Left colon (tissue), 2 donors: Measurements from ENCODE around the gene CRYBA2. TPM values are rescaled to one million over a fixed set of nuclear protein-coding genes. Genes with fewer than 3 reads are reported as not detected.
A peak's percentile ranks its signal among the peaks of the same experiment; 100 is the strongest.

ENCODE experiments used
- ATAC-seq: fragments of 200-7000 bp; cut with Tn5 transposase; one replicate; pipeline ENCODE4 v1.9.1; 2020; ENCODE audit warnings: mild to moderate bottlenecking, moderate library complexity
- DNase-seq, 2 donors: peaks; one replicate each; pipeline ENCODE4 v3.0.0-alpha.2; 2020
- intact Hi-C, 2 donors: fragments of 100-400 bp; cut with DNase I in 1 of 2; cut with micrococcal nuclease in 1 of 2; formaldehyde crosslinking; loops; one replicate each; pipeline versions ENCODE4 v1.11.2 to v1.14.0; 2022; cut with DNase I, micrococcal nuclease
- total RNA-seq, 2 donors: library from RNA; stranded (reverse); fragmentation: NEBNext Ultra II Directional; extraction: Animal tissue kit (Norgen Biotek cat#: 25700); gene quantifications; one replicate each; pipeline ENCODE4 v1.2.1, GENCODE V29; 2021
- donor health status: DM: no; HTN: no; CAD: no.
- donor health status: DM: yes; HTN: yes; CAD: no.

The CRYBA2 gene
- total RNA-seq, 2 donors from 2014 or later, result 4.1 to 6.9 TPM

DNA sequence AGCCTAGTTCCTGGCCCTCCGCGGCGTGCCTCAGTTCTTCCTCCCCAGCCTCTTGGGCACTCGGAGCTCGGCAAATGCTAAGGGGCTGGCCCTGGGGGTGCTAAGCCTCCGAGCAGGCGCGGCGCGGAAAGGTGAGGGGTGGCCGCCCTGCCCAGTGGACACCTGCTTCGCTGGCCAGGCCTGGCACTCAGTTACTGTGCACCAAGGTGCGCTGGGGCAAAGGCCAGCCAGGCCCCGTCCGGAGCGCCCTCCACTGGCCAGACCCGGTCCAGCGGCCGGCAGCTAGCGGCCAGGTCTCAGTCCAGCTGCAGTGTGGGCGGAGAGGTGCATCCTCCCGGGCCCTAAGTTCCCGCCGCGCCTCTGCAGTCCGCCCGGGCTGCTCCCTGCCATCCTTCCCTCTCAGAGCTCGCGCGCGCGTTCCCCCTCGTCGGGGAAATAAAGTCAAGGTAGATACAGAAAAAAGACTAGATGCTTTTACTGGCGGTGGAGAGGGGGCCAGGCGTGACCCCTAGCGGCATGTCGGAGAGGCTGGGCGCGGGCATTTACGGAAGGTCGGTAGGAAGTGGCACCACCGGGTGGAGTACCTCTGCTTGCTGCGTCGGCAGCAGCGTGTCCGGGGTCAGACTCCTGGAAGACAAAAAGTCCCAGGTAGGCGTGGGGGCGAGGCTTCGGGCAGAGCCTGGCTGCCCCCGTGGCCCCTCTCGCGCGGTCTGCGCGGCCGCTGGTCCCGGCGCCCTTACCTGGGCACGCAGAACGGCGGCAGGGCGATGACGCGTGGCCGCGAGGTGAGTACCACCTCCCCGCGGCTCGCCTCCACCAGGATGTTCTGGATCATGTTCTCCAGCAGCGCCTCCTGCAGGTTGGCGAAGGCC is 9.4 kb upstream of the CRYBA2 start:
- ATAC-seq (peak; percentile 65), DNase-seq (peak; percentile 80 to 90)
- intact Hi-C loops, result no loop called here

- intact Hi-C loops, result no loop called here
- ATAC-seq (peak; percentile 77), DNase-seq (peak; percentile 93 to 94)
Measured at GRCh38 chr2:219001577-219002394, 8.6 kb upstream of the CRYBA2 start.

DNA sequence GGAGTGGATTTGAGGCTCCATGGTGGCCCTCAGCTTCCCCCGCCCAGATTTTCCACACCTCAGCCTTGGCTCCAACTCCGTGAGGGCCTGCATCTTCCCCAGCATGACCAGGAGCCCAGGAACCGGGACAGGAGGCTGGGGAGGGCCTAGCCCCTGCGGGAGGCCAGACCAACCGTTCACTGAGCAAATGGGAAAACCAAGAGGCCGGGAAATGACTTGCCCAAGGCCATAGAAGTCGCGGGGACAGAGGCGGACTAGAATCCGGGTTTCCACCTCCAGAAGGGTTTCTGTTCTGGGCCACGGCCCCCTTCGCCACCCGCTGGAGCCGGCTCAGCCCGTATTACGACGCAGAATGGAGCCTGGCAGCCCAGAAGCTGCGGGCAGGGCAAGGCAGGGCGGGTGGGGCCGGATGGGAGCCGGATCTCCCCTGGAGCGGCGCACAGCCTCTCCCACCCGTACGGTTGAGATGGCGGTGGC is 7.9 kb upstream of the CRYBA2 start:
- intact Hi-C loops, result no loop called here
- ATAC-seq (peak; percentile 19), DNase-seq (no peak)

DNA sequence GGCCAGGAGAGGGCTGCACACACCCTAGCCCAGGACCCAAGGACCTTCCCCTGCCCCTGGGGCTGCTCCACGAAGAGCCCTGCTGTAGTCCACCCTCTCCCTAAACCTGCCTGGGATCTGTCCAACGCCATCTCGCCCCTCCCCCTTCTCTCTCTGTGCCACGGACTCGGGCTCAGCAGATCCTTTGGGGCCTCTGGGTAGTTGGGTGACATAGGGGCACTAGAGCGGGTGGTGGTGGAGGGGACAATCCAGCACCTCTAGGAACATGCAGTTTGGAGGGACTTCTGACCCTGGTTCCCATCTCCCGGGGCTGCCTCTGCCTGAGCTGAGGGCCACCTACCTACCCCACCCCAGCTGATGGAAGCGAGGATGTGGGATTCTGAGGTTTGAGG is 7.3 kb upstream of the CRYBA2 start:
- DNase-seq, result peak in 1 of 2 donors; percentile 43
- intact Hi-C loops, result no loop called here
- no peak for ATAC-seq

GRCh38 chr2:218999881-219000568 is 6.8 kb upstream of the CRYBA2 start:
- no peak for ATAC-seq
- intact Hi-C loops, result no loop called here
- peak in 1 of 2 donors; percentile 42 for DNase-seq

DNA sequence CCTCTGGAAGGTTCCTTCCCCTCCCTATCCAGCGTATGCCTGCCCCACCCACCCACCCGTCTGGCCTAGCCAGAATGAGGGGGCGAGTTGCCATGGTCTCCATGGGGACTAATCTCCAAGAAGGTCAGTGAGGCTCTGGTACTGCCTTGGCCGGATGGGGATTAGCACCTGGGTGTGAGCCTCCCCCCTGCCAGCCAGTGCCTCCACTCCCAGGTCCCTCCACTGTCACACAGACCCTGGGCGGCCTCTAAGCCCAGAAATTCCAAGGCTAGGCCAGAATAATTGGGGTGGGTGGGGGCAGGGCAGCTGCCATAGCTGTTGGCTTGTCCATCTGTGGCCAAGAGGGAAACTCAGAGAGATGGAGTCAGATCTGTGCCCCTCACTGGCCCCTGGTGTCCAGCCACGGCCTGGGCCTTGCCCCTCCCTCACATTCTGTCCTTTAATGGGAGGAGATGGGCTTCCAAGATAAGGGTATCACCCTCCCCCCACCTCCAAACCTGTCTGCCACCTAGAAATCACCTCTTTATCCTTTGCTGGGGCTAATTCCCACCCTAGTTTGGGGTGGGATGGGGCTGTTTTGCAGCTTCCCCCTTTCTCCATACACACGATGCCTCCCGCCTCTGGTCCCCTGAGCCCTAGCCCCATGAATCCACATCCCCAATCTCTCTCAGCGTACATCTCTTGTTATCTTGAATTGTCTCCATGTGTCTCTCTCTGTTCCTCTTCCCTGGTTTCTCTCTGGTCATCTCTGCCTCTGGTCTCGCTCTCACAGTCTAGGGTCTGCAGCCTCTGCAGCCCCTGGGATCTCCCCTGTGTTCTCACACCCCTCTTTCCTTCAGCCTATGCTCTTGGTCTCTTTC is 6.0 kb upstream of the CRYBA2 start:
- no peak for ATAC-seq
- intact Hi-C loops, result no loop called here
- no peak for DNase-seq

GRCh38 chr2:218998414-218999002 is 5.3 kb upstream of the CRYBA2 start:
- ATAC-seq, result no peak
- intact Hi-C loops, result no loop called here
- no peak for DNase-seq

DNA sequence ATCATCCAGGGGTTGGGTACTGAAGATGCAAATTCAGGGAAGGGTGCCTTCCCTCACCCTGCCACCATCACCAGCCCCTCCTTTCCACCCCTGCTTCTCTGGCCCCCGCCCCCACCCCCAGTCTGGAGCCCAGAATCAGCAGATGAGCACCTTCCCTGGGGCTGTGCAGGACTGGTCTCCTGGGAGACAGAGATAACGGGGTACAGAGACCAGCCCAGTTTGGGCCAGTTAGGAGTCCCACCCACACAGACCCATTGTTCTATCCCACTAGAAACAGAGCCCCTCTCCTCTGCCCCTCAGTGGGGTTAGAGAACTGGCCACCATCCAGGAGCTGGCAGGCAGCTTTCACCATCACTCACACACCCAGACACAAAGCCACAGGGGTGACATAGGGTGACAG is 4.5 kb upstream of the CRYBA2 start:
- no peak for DNase-seq
- intact Hi-C loops, result no loop called here
- ATAC-seq, result no peak

DNA sequence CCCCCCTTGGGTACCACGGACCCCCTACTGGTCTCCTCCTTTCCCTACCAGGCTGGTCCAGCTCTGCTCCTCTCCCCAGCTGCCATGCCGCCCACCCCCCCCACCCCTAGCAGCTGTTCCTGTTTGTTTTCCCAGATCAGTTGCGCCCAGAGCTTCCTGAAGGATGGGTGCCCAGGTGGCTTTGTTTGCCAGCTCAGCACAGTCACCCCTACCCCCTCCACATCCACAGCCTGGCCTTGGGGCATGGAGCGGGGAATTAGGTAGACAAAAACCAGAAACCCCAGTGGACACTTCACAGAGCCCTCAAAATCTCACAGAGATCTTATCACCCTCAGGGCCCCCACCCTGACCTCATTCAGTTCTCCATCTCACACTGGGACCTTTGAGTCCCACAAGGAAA is 3.7 kb upstream of the CRYBA2 start:
- ATAC-seq, result no peak
- intact Hi-C loops, result no loop called here
- DNase-seq, result no peak

GRCh38 chr2:218995972-218996711 is 2.9 kb upstream of the CRYBA2 start:
- intact Hi-C loops, result no loop called here
- peak; percentile 86 to 94 for DNase-seq
- ATAC-seq, result peak; percentile 84

GRCh38 chr2:218995561-218995960 is 2.3 kb upstream of the CRYBA2 start:
- intact Hi-C loops, result no loop called here

GRCh38 chr2:218992703-218993344 is 398 bp downstream of the CRYBA2 start:
- ATAC-seq (no peak), DNase-seq (no peak)
- intact Hi-C loops, result no loop called here

More at GRCh38 chr2:218995561-218995960, 2.3 kb upstream of the CRYBA2 start:
- no peak for DNase-seq
- ATAC-seq, result peak; percentile 0

- DNase-seq (no peak), ATAC-seq (no peak)
- intact Hi-C loops, result no loop called here
Measured at GRCh38 chr2:218992196-218992595, 1.0 kb downstream of the CRYBA2 start.

DNA sequence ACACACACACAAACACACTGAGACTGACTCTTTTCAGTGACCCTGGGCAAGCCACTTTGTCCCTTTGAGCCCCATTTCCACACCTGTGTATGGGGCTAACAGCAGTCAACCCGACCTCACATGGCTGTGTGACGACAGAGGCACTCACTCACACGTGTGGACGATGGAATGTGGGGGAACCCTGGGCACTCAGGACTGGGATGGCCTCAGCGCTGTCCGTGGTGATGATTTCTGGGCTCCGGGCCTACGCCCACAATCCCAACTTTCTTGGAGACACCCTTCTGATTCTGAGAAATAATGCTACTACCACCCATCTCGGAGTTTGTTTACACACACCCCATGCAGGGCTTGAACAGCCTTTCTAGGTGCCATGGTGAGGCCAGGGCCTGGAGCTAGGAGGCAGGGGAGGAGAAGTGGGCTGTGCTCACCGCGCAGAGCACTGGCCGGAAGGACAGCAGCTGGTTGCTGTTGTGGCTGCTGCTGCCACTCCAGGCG is 1.5 kb downstream of the CRYBA2 start:
- ATAC-seq, result no peak
- intact Hi-C loops, result no loop called here

GRCh38 chr2:218990612-218991011 is 2.6 kb downstream of the CRYBA2 start:
- intact Hi-C loops, result no loop called here
- ATAC-seq (no peak), DNase-seq (no peak)

More for the DNA sequence above, 1.5 kb downstream of the CRYBA2 start:
- no peak for DNase-seq

- no peak for ATAC-seq
- intact Hi-C loops, result no loop called here
- no peak for DNase-seq
Measured at GRCh38 chr2:218990052-218990451, 3.2 kb downstream of the CRYBA2 start.

GRCh38 chr2:218988650-218989049 is 4.6 kb downstream of the CRYBA2 start:
- intact Hi-C loops, result no loop called here
- no peak for ATAC-seq
- DNase-seq, result no peak
